ENCODE data around the gene CHFR.

GRCh38 chr12:132869551-132869950, 17.9 kb downstream of the CHFR start:
- TF ChIP-seq MYC (IDR thresholded peaks at IDR 0.05; ENCODE audit: low read depth, low read length) = no peak
- TF ChIP-seq, protein P1, sequence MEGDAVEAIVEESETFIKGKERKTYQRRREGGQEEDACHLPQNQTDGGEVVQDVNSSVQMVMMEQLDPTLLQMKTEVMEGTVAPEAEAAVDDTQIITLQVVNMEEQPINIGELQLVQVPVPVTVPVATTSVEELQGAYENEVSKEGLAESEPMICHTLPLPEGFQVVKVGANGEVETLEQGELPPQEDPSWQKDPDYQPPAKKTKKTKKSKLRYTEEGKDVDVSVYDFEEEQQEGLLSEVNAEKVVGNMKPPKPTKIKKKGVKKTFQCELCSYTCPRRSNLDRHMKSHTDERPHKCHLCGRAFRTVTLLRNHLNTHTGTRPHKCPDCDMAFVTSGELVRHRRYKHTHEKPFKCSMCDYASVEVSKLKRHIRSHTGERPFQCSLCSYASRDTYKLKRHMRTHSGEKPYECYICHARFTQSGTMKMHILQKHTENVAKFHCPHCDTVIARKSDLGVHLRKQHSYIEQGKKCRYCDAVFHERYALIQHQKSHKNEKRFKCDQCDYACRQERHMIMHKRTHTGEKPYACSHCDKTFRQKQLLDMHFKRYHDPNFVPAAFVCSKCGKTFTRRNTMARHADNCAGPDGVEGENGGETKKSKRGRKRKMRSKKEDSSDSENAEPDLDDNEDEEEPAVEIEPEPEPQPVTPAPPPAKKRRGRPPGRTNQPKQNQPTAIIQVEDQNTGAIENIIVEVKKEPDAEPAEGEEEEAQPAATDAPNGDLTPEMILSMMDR (IDR thresholded peaks at IDR 0.05; ENCODE audit: low read depth, low read length) = no peak
